Measurements from ENCODE around the gene KRT9. TPM values are rescaled to one million over a fixed set of nuclear protein-coding genes. Genes with fewer than 3 reads are reported as not detected.
"Not testable (repeated sequence)": the region's sequence is repeated elsewhere in the genome, so short reads cannot be mapped to it uniquely, and the experiment has no call there.

The KRT9 gene
- total RNA-seq, 4 donors from 2014 or later = not detected

GRCh38 chr17:41615454-41615853, 43.6 kb upstream of the KRT9 start:
- TF ChIP-seq, protein P1, sequence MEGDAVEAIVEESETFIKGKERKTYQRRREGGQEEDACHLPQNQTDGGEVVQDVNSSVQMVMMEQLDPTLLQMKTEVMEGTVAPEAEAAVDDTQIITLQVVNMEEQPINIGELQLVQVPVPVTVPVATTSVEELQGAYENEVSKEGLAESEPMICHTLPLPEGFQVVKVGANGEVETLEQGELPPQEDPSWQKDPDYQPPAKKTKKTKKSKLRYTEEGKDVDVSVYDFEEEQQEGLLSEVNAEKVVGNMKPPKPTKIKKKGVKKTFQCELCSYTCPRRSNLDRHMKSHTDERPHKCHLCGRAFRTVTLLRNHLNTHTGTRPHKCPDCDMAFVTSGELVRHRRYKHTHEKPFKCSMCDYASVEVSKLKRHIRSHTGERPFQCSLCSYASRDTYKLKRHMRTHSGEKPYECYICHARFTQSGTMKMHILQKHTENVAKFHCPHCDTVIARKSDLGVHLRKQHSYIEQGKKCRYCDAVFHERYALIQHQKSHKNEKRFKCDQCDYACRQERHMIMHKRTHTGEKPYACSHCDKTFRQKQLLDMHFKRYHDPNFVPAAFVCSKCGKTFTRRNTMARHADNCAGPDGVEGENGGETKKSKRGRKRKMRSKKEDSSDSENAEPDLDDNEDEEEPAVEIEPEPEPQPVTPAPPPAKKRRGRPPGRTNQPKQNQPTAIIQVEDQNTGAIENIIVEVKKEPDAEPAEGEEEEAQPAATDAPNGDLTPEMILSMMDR (IDR thresholded peaks at IDR 0.05; ENCODE audit: low read depth) = no peak

- TF ChIP-seq, protein P1 (IDR thresholded peaks at IDR 0.05; ENCODE audit: low read depth) = no peak
Observed at GRCh38 chr17:41614098-41614497, 42.2 kb upstream of the KRT9 start.

- TF ChIP-seq, protein P1 (IDR thresholded peaks at IDR 0.05; ENCODE audit: low read depth) = no peak
Observed at GRCh38 chr17:41613277-41614082, 41.6 kb upstream of the KRT9 start.

DNA sequence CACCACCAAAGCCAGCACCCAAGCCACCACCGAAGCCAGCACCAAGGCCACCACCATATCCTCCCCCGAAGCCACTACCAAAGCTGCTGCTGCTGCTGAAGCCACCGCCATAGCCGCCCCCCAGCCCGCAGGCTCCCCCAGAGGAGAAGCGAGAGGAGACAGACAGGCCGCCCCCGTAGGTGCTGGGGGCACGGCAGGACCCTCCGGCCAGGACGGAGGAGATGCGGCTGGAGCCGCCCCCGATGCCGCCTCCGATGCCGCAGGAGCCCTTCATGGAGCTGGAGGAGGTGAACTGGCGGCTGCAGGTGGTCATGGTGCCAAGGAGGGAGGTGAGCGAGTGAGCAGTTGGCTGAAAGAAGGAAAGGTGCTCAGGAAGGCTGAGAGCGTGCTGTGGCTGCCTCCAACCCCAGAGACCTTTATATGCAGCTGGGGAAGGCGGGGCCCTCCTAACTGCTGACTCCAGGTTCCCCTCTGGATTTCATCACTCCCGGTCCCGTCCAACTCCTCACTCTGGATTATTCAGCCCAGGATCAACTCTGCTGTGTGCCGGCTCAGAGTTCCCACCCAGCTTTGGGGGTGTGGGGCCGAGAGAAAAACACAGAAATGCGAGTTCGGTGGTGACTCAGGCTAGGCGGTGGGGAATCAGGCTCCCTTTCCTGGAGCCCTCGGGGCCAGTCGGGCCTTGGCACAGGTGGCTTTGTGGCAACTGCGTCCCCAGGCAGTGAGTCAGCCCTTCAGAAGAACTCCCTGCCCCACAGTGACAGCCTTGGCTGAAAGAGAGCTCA, 40.7 kb upstream of the KRT9 start, which contains the start of gene KRT16:
Gene KRT16, minus strand, starts transcription at position 392 of the 785 bp plus-strand sequence. Its CDS starts 79 bp downstream, at position 313.
- TF ChIP-seq, protein P1 (IDR thresholded peaks at IDR 0.05; ENCODE audit: low read depth) = not testable (repeated sequence)

- TF ChIP-seq, protein P1 (IDR thresholded peaks at IDR 0.05; ENCODE audit: low read depth) = no peak
Observed at GRCh38 chr17:41610965-41611640, 39.2 kb upstream of the KRT9 start.

- TF ChIP-seq, protein P1 (IDR thresholded peaks at IDR 0.05; ENCODE audit: low read depth) = no peak
Observed at GRCh38 chr17:41602524-41602923, 30.7 kb upstream of the KRT9 start.

Measured in subcutaneous adipose tissue (tissue), 4 donors.